Activated CD4-positive, alpha-beta memory T cell treated with anti-CD3 and anti-CD28 coated beads, Interleukin-2, amount 10 ng/mL, durations not matched to agents 7 days and 5 days (primary cell): ENCODE results near the gene SEMA3A. TPM values are rescaled to one million over a fixed set of nuclear protein-coding genes. Genes with fewer than 3 reads are reported as not detected.

Experiments
- CTCF ChIA-PET: fragments of 350-600 bp; sonication (Branson Sonifier 250); formaldehyde crosslinking; loops from one replicate; lab custom pipeline; 2021; ENCODE audit warnings: antibody characterized with exemption, inconsistent platforms; lab: Charles Lee
- POLR2A ChIA-PET: fragments of 350-600 bp; sonication (Branson Sonifier 250); formaldehyde crosslinking; loops from one replicate; lab custom pipeline; 2021; ENCODE audit warnings: antibody characterized with exemption; lab: Charles Lee
- DNase-seq: peaks from one replicate; pipeline ENCODE4 v3.0.0-alpha.2; 2020
- H3K27ac Mint-ChIP-seq: one replicate; pipeline ENCODE4 v1.8.0; 2021; ENCODE audit warnings: mild to moderate bottlenecking, mixed read lengths
- H3K27me3 Mint-ChIP-seq: one replicate; pipeline ENCODE4 v1.8.0; 2021; ENCODE audit warnings: mixed read lengths
- H3K36me3 Mint-ChIP-seq: one replicate; pipeline ENCODE4 v1.8.0; 2021; ENCODE audit warnings: low read depth, mixed read lengths
- H3K4me1 Mint-ChIP-seq: one replicate; pipeline ENCODE4 v1.8.0; 2021; ENCODE audit warnings: mixed read lengths
- H3K4me3 Mint-ChIP-seq: one replicate; pipeline ENCODE4 v1.8.0; 2021; ENCODE audit warnings: mild to moderate bottlenecking, mixed read lengths
- H3K9me3 Mint-ChIP-seq: one replicate; pipeline ENCODE4 v1.8.0; 2021; ENCODE audit warnings: mixed read lengths
- total RNA-seq, 2 experiments: library from RNA; stranded (reverse); gene quantifications; one replicate each; pipeline ENCODE4 v1.2.3, GENCODE V29; 2021

SEMA3A gene
- total RNA-seq, 2 experiments from 2014 or later, result 0.30 to 0.38 TPM

DNA sequence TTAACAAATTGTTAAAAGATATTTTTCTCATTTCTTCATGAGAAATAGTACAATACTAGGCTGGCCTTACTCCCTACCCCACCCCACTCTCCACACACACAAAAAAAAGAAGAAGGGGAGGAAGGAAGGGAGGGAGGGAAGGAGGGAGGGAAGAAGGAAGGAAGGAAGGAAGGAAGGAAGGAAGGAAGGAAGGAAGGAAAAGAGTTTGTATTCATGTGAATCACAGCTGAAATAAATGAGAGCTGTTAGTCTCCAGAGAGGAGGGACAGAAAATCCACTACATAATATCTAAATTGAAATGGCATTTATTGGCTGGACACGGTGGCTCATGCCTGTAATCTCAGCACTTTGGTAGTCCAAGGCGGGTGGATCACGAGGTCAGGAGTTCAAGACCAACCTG lies 57.8 kb downstream of the SEMA3A start:
- no peaks in the 10 kb centered on the region for H3K36me3 Mint-ChIP-seq
- no peaks in the 10 kb centered on the region for H3K27me3 Mint-ChIP-seq
- no peak overlapping the region for H3K27ac Mint-ChIP-seq
- H3K9me3 Mint-ChIP-seq, result peaks cover 2% of the 10 kb centered on the region
- ChIA-PET CTCF (no interaction called here), POLR2A (no interaction called here)
- DNase-seq, result no peak
- no peaks in the 10 kb centered on the region for H3K4me1 Mint-ChIP-seq
- no peak overlapping the region for H3K4me3 Mint-ChIP-seq

DNA sequence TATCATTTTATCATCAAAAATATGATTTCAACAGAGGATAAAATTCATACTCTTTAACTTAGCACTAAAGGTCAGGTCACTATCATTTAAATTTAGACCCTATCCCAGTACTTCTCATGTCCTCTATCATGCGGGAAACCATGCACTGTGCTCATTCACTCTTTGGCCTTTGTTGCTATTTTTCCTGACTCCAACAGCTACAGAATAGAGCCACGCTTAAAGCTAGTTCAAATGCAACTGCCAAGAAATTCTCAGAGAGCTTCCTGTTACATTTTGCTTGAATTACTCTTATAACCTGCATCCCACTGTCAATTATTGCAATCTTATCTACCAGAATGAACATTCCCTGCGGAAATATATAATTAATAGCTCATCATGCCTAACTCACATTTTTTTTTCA lies 58.3 kb downstream of the SEMA3A start:
- Mint-ChIP-seq H3K4me1 (no peaks in the 10 kb centered on the region), H3K36me3 (no peaks in the 10 kb centered on the region), H3K27ac (no peak overlapping the region), H3K27me3 (no peaks in the 10 kb centered on the region), H3K4me3 (no peak overlapping the region), H3K9me3 (peaks cover 2% of the 10 kb centered on the region)
- POLR2A ChIA-PET, result no interaction called here
- CTCF ChIA-PET, result no interaction called here
- DNase-seq, result no peak

DNA sequence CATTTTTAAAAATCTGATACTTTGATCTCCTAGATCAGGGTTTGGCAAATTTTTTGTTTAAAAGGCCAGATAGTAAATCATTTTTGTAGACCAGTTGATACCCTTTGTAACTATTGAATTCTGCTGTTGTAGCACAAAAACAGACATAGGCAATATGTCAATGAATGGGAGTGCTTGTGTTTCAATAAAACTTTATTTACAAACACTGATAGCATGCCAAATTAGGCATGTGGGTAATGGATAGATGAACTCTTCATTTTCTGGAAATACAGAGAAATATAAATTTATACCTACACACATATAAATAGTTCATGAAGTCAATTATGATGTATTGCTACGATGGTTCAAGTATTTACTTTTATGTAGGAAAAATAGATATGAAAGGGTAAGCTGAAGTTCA lies 60.4 kb downstream of the SEMA3A start:
- H3K4me1 Mint-ChIP-seq, result no peaks in the 10 kb centered on the region
- CTCF ChIA-PET, result no interaction called here
- H3K27ac Mint-ChIP-seq, result no peak overlapping the region
- no peak for DNase-seq
- no peaks in the 10 kb centered on the region for H3K36me3 Mint-ChIP-seq
- H3K9me3 Mint-ChIP-seq, result peaks cover 2% of the 10 kb centered on the region
- H3K4me3 Mint-ChIP-seq, result no peak overlapping the region
- POLR2A ChIA-PET, result no interaction called here
- H3K27me3 Mint-ChIP-seq, result no peaks in the 10 kb centered on the region

DNA sequence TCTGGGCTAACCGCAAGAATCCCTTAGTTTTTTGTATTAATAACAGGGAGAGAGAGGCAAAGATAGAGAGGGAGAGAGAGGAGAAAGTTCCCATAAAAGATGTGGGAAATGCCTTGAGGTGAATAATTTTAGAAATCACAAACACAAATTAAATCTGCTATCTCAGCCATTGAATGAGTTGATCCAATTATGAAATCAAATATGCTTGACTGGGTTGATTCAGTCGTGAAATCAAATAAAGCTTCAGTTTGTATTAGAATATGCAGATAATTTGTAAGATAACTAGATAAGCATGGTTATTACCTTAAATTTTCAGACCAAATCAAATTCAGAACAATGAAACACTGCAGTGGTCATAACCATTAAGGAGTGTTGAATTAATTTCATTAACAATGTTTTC lies 68.9 kb downstream of the SEMA3A start:
- H3K4me3 Mint-ChIP-seq, result no peak overlapping the region
- no peaks in the 10 kb centered on the region for H3K4me1 Mint-ChIP-seq
- H3K27ac Mint-ChIP-seq, result no peak overlapping the region
- no peaks in the 10 kb centered on the region for H3K27me3 Mint-ChIP-seq
- no peaks in the 10 kb centered on the region for H3K36me3 Mint-ChIP-seq
- H3K9me3 Mint-ChIP-seq, result peaks cover 2% of the 10 kb centered on the region
- ChIA-PET POLR2A (no interaction called here), CTCF (no interaction called here)
- DNase-seq, result no peak

DNA sequence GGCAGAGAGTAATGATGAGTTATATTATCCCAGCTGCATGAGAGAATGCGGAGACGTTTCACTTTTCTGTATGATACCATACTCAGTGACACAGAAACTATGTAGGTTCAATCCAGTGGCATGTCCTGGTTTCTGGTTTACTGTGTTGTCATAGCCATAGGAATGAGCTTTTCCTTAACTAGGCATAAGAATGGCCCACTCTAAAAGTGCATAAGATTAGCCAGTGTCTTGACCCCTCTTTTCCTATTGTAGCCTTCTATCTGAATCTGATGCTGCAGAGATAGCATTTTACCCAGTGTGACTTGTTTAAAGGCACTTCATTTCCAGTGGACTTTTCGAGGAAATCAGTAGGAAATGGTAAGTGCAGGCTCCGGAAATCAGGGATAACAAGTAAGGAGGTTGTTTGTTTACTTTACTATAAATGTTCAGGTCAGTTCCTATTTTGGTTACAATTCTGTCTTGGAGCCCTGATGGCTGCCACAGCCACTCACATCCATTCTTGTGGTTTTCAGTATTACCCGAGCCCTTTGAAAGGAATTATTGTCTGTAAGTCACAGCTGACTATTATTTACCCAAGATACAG lies 70.5 kb downstream of the SEMA3A start:
- Mint-ChIP-seq H3K36me3 (no peaks in the 10 kb centered on the region), H3K27me3 (no peaks in the 10 kb centered on the region), H3K9me3 (peaks cover 2% of the 10 kb centered on the region), H3K4me1 (no peaks in the 10 kb centered on the region), H3K27ac (no peak overlapping the region), H3K4me3 (no peak overlapping the region)
- ChIA-PET CTCF (no interaction called here), POLR2A (no interaction called here)
- DNase-seq, result no peak

DNA sequence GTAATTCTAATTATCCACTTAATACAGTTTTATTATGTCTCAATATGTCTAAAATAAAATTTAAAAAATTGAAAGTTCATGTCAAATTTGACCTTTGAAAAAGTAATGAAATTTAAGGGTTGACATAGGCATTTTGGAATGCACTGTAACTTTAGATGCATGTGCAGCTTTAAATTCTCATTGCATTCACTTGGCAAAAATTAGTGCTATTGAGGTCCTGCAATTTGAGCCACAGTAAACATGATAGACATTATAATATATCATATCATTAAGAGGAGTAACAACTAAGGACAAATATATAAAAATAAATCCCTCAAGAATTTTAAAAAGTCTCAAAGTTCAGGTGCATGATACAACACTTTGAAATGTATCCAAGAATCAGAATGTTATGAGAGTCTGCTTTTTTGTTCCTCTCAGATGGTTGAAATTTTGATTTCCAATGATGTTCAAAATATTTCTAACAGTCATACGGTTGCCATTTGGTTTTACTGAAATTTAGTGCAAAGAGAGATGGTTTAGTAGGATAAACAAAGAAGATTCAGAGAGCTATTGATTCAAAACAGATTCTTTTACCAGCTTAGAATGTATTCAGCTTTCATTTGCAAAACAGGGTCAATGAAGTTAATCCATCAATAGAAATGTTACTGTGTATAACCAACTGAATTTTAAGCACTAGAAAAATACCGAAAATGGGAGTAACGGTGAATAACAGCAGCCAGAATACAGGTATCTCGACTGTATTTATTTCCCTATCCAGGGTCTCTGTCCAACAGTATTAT lies 71.8 kb downstream of the SEMA3A start:
- H3K9me3 Mint-ChIP-seq, result peaks cover 2% of the 10 kb centered on the region
- H3K4me1 Mint-ChIP-seq, result no peaks in the 10 kb centered on the region
- no peak overlapping the region for H3K27ac Mint-ChIP-seq
- CTCF ChIA-PET, result no interaction called here
- H3K36me3 Mint-ChIP-seq, result no peaks in the 10 kb centered on the region
- no peak for DNase-seq
- POLR2A ChIA-PET, result no interaction called here
- H3K27me3 Mint-ChIP-seq, result no peaks in the 10 kb centered on the region
- H3K4me3 Mint-ChIP-seq, result no peak overlapping the region

GRCh38 chr7:84117304-84117703 lies 77.3 kb downstream of the SEMA3A start:
- no peaks in the 10 kb centered on the region for H3K9me3 Mint-ChIP-seq
- no peaks in the 10 kb centered on the region for H3K27me3 Mint-ChIP-seq
- no peak overlapping the region for H3K4me3 Mint-ChIP-seq
- CTCF ChIA-PET, result no interaction called here
- no peaks in the 10 kb centered on the region for H3K4me1 Mint-ChIP-seq
- H3K27ac Mint-ChIP-seq, result no peak overlapping the region
- no peak for DNase-seq
- POLR2A ChIA-PET, result no interaction called here
- no peaks in the 10 kb centered on the region for H3K36me3 Mint-ChIP-seq

DNA sequence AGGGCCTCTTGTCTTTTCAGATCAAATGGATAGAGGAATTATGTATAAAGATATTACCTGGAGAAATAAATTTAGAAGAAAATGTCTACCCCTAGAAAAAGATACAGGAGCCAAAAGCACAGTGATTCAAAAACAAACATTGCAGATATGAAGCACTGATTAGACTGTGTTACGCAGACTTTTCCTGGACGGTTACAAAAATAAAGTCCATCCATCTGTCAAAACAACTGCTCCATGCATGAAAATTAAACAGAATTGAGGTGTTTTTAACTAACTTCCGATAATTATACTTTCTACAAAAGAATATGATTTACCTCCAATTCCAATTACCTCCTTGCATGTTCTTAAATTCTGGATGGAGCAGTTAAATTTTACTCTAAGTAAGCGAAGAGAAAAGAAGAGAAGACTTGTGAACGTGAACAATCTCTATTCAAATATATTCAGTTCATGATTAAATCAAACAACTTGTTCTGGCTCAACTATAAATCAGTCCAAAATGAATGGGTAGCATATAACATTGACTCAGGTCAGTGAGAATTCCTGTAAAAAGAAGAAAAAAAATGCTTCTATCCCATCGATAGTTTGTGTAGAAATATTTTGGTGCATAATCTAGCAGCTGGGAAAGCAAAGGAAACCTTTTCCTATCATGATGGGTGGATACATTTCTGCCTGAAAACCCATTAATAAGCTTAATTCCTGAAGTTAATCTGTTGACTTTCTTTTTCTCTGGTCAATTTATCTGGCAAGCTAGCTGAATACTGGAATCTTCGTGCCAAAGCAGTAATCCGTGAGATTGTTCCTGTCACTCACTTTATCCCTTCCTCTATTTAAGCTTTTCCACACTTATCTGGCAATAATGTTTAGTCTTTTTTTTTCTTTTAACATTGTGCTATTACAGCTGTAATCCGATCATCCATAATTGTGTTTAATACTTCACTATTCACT lies 80.4 kb downstream of the SEMA3A start:
- H3K27me3 Mint-ChIP-seq, result no peaks in the 10 kb centered on the region
- H3K36me3 Mint-ChIP-seq, result no peaks in the 10 kb centered on the region
- H3K4me1 Mint-ChIP-seq, result no peaks in the 10 kb centered on the region
- no peaks in the 10 kb centered on the region for H3K9me3 Mint-ChIP-seq
- ChIA-PET POLR2A (no interaction called here), CTCF (no interaction called here)
- DNase-seq, result no peak
- no peak overlapping the region for H3K27ac Mint-ChIP-seq
- no peak overlapping the region for H3K4me3 Mint-ChIP-seq

GRCh38 chr7:84113286-84113685 lies 81.3 kb downstream of the SEMA3A start:
- ChIA-PET CTCF (no interaction called here), POLR2A (no interaction called here)
- Mint-ChIP-seq H3K4me3 (no peak overlapping the region), H3K36me3 (no peaks in the 10 kb centered on the region), H3K27me3 (no peaks in the 10 kb centered on the region), H3K27ac (no peak overlapping the region), H3K9me3 (no peaks in the 10 kb centered on the region), H3K4me1 (no peaks in the 10 kb centered on the region)
- no peak for DNase-seq

DNA sequence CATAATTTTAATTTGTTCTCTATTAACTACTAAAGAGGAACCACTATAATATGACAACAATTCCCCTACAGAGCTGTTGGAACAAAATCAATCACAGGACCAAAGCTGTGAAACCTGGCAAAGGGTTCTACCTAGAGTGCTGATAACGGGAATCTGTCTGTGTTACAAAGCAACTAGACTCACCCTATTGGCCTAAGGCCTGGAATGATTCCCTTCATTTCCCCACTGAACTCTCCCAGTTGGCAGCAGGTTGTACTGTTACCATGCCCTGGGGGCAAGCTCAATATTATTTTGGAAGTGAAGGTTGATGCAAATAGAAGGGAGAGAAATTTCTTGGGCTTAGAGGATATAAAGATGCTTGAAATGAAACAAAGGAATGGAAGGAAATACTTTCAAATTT lies 81.8 kb downstream of the SEMA3A start:
- Mint-ChIP-seq H3K36me3 (no peaks in the 10 kb centered on the region), H3K27me3 (no peaks in the 10 kb centered on the region), H3K27ac (no peak overlapping the region), H3K4me1 (no peaks in the 10 kb centered on the region), H3K4me3 (no peak overlapping the region), H3K9me3 (no peaks in the 10 kb centered on the region)
- ChIA-PET CTCF (no interaction called here), POLR2A (no interaction called here)
- no peak for DNase-seq

DNA sequence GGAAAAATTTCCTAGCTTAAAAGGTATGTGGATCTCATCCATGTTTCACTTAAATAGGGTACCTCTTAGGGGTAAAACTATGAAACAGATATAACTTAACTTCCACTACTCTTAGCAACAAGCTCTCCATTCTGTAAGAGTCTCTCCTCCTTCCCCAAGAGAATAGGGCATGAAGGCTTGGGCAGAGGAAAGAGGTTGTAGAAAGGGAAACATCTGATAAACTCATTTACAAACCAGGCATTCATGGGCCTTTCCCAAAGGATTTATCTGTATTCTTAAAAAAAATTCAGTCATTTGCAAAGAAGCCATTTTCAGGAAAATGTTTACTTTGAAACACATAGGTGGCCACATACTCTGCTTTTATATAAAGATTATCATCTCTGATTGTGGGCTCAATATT lies 82.7 kb downstream of the SEMA3A start:
- Mint-ChIP-seq H3K9me3 (no peaks in the 10 kb centered on the region), H3K4me1 (no peaks in the 10 kb centered on the region), H3K4me3 (no peak overlapping the region), H3K27me3 (no peaks in the 10 kb centered on the region), H3K27ac (no peak overlapping the region), H3K36me3 (no peaks in the 10 kb centered on the region)
- no peak for DNase-seq
- POLR2A ChIA-PET, result no interaction called here
- CTCF ChIA-PET, result no interaction called here

GRCh38 chr7:84110400-84110799 lies 84.2 kb downstream of the SEMA3A start:
- H3K36me3 Mint-ChIP-seq, result no peaks in the 10 kb centered on the region
- no peak overlapping the region for H3K4me3 Mint-ChIP-seq
- H3K27ac Mint-ChIP-seq, result no peak overlapping the region
- ChIA-PET POLR2A (no interaction called here), CTCF (no interaction called here)
- no peaks in the 10 kb centered on the region for H3K4me1 Mint-ChIP-seq
- no peaks in the 10 kb centered on the region for H3K9me3 Mint-ChIP-seq
- no peak for DNase-seq
- no peaks in the 10 kb centered on the region for H3K27me3 Mint-ChIP-seq

DNA sequence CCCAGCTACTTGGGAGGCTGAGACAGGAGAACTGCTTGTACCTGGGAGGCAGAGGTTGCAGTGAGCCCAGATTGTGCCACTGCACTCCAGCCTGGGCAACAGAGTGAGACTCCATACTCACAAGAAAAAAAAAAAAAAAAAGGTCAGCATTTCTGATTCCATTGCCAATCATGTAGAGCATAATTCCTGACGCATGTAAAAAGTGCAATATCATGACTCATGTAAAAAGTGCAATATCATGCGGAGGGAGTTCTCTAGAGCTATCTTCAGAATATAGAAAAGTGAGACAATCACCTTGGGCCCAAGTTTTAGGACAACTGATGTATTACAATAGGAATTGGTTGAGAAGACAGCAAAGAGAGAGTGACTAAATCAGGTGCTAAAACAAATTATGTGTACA lies 85.8 kb downstream of the SEMA3A start:
- Mint-ChIP-seq H3K36me3 (no peaks in the 10 kb centered on the region), H3K27me3 (no peaks in the 10 kb centered on the region), H3K4me3 (no peak overlapping the region), H3K4me1 (no peaks in the 10 kb centered on the region), H3K27ac (no peak overlapping the region), H3K9me3 (no peaks in the 10 kb centered on the region)
- ChIA-PET POLR2A (no interaction called here), CTCF (no interaction called here)
- DNase-seq, result no peak
